ENCODE measurements around the gene TMEM255A. TPM values are rescaled to one million over a fixed set of nuclear protein-coding genes. Genes with fewer than 3 reads are reported as not detected.

Gene TMEM255A
- polyA plus RNA-seq, 1 donor = 9.3 TPM

GRCh38 chrX:120269373-120270035 is 41.8 kb downstream of the TMEM255A start:
- no peak for DNase-seq (ENCODE audit: low read depth)

GRCh38 chrX:120264341-120264740 is 46.9 kb downstream of the TMEM255A start:
- no peak for DNase-seq (ENCODE audit: low read depth)

- no peak for DNase-seq (ENCODE audit: low read depth)
Observed at GRCh38 chrX:120262859-120263708, 48.2 kb downstream of the TMEM255A start.

- no peak for DNase-seq (ENCODE audit: low read depth)
Observed at GRCh38 chrX:120260369-120260768, 50.9 kb downstream of the TMEM255A start.

GRCh38 chrX:120253784-120254183 is 57.5 kb downstream of the TMEM255A start:
- no peak for DNase-seq (ENCODE audit: low read depth)

GRCh38 chrX:120251471-120252011 is 59.7 kb downstream of the TMEM255A start:
- DNase-seq (ENCODE audit: low read depth) = no peak

DNA sequence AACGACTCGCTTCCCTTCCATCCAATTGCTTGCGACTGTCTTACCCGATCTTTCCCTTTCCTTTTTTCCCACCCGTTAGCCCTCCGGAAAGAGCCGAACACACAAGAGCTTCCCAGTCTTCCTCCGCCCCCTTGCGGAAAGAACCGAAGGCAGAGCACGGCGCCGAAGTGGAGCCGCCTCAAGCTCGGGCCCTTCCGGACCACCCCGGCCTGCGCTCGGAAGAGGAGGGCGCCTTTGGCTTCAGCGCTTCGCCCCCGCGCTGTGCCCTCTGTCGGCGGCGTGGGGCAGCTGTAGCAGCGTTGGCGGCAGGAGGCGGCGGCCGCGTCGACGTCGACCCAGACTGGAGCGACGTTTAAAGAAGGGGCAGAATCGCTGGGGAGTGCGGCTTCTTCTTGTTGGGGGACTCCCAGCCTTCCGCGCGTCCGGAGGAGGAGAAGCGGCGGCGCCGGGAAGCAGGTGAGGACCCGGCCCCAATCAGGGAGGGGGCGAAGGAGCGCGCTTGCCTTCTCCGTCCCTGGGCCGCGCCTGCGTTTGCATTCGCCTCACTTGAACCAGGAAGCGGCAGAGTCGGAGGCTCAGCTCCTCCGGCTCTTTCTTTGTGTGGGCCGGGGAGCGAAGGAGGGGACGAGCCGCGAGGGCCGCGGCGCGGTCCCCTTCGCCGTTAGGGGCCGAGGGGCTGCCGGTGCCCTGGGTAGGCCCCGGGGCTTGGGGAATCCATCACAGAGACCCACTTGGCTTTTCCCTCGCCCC is 60.6 kb downstream of the TMEM255A start, which contains the start of gene ZBTB33:
Gene ZBTB33, plus strand, starts transcription at position 291 of the 750 bp plus-strand sequence. CDS start 2,604 bp downstream, outside the sequence.
- DNase-seq (ENCODE audit: low read depth) = peak; percentile 78

GRCh38 chrX:120244735-120245498 is 66.3 kb downstream of the TMEM255A start:
- DNase-seq (ENCODE audit: low read depth) = no peak

DNA sequence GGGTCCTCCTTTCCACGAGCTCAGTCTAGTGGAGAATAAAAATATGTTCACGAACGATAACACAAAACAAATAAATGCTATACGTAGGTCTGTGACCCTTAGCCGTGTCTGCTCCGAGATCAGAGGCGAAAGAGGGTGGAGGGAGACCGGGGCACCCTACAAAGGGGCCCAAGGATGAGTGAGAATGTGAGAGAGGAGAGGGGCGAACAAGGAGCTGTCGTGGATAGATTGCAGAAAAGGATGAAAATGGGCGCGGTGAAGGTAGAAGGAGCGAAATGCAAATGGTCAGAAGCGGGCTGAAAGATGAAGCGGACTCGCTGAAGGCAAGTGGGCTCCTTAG is 66.9 kb downstream of the TMEM255A start:
- DNase-seq (ENCODE audit: low read depth) = no peak

DNA sequence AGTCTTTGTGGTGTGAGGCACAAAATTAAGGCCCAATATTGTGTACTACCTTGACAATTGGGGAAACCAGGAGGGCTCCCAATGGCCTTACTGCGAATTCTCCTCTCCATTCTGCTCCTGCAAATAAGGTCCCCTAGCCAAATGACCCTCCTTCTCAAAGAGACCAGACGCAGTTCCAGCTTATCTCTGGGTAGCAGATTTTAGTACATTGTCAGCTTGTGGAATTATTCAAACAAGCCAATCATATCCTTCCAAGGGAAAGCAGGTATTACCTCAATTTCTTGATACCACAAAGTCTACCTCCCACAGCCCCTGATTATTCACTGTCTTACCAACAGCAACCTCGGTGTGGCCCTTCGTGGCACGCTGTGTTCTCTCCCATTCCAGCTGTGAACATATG is 68.4 kb downstream of the TMEM255A start:
- DNase-seq (ENCODE audit: low read depth) = no peak

- DNase-seq (ENCODE audit: low read depth) = no peak
Observed at GRCh38 chrX:120238933-120239332, 72.3 kb downstream of the TMEM255A start.

DNA sequence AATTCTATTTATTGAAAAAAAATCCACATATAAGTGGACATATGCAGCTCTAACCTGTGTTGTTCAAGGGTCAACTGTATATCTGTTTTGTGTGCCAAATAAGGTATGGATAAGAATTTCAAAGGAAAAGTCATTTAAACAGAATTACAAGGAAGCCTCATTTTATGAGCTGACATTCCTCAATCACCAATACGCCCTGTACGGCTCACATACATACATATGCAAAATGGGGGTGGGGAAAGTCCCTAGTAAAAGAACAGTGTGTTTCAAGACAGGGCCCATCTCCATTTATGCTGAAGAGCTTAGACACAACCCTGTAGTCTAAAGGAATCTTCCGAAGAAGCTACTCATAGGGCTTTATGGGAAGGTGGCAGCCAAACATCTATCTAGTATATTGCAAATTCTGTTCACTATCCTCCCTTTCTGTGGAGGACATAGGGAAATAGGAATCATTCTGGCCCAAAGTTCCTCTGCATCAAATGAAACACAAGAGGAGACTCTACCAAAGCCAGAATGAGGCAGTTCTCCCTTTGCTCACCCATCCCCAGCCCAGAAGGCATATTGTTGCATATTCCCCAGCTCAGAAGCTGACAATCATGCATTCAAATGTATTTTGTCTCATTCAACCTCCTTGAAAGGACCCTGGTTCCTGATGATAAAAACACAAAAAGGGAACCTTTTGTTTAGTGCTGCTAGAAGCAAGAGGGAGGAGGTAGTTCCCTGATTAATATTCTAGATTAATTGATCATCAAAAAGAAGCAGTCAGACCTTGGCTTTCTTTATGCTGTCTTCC is 74.4 kb downstream of the TMEM255A start:
- no peak for DNase-seq (ENCODE audit: low read depth)

DNA sequence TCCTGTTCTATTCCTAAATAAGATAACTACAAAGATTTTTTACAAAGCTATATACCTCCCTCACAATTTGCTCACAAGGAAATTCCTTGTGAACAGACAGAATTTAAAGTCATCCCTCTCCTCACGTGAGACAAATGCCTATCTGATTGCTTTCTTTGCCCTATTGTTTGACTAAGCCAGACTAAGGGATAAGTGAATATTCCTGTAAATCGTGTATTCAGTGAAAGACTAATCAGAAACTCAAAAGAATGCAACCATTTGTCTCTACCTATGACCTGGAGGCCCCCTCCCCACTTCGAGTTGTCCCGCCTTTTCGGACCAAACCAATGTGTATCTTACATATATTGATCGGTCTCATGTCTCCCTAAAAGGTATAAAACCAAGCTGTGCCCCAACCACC is 76.0 kb downstream of the TMEM255A start:
- DNase-seq (ENCODE audit: low read depth) = no peak

- no peak for DNase-seq (ENCODE audit: low read depth)
Observed at GRCh38 chrX:120228187-120228908, 82.9 kb downstream of the TMEM255A start.

GRCh38 chrX:120224388-120224787 is 86.9 kb downstream of the TMEM255A start:
- no peak for DNase-seq (ENCODE audit: low read depth)

DNA sequence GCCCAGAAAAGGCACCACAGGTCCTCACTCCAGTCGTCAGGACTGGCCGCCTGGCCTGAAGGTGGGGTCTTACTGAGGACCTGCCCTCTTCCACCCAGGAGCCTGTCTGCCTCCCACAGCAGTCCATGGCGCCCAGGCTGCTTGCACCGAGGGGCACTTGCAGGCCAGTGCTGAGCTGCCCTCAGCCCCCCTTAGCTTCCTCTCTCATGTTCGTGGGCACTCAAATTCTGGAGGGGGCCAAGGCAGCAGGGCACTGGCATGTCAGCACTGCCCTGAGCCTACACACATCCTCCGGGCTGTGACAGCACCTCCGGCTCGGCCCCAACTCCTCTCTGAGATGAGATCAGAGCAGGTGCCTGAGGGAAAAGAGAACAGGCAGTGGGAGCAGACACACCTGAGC is 87.9 kb downstream of the TMEM255A start:
- DNase-seq (ENCODE audit: low read depth) = no peak

DNA sequence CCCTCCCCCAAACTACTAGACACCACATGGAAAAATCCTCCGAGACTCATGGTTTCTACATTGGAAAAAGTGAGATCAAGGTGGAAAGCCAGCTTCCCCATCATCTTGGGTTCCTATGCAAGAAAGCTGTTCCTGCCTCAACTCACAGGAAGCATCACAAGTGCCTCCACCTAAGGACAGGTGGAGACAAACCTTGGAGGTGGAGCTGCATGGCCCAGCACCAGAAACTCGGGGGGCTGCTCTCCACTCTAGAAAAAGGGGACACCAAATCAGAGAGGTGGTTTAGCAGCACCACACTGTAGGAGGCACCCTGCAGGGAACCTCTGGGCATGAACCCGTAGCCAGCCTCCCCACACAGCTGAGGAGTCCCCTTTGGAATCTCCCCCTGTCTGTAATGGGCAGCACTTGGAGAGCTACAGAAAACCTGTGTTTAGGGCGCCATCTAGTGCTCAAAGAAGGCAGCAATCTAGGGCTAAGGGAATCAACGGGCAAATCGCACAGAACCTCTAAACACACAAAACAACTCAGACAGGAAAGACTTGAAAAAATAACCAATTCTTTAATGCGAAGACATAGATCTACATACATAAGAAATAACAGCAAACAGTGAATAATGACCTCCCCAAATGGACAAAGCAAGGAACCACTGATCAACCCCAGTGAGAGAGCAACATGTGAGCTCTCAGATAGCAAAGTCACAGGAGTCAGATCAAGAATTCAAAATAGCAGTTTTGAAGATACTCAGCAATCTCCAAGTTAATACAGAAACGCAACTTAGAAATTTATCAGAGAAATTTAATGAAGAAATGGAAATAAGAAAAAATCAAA is 97.6 kb downstream of the TMEM255A start:
- DNase-seq (ENCODE audit: low read depth) = peak; percentile 14
